Liver (tissue), 9 donors: ENCODE results near the gene CFAP65. TPM values are rescaled to one million over a fixed set of nuclear protein-coding genes. Genes with fewer than 3 reads are reported as not detected.
A peak's percentile ranks its signal among the peaks of the same experiment; 100 is the strongest.

Source experiments
- DNase-seq: peaks from one replicate; pipeline ENCODE4 v3.0.0-alpha.2; 2017; ENCODE audit warnings: low spot score
- H3K27ac ChIP-seq, 2 donors: one replicate each; pipeline ENCODE4 v1.7.0; 2013; ENCODE audit warnings: inconsistent platforms in 2 of 2, low read length in 2 of 2, control low read depth in 1 of 2, low read depth in 1 of 2, mild to moderate bottlenecking in 1 of 2
- H3K27me3 ChIP-seq, 4 donors: one replicate each; pipeline versions ENCODE4 v1.6.1 to v1.7.0; 2013; ENCODE audit warnings: low read length in 3 of 4, inconsistent platforms in 1 of 4, mild to moderate bottlenecking in 1 of 4, moderate library complexity in 1 of 4; ENCODE audit not compliant: control insufficient read depth in 4 of 4, insufficient read depth in 4 of 4
- H3K36me3 ChIP-seq, 4 donors: one replicate each; pipeline versions ENCODE4 v1.6.1 to v1.7.0; 2013; ENCODE audit warnings: low read length in 3 of 4, mild to moderate bottlenecking in 3 of 4, low read depth in 1 of 4, moderate library complexity in 1 of 4; ENCODE audit not compliant: control insufficient read depth in 4 of 4, insufficient read depth in 3 of 4
- H3K4me1 ChIP-seq, 4 donors: one replicate each; pipeline versions ENCODE4 v1.6.1 to v1.7.0; 2013; ENCODE audit warnings: low read length in 3 of 4, mild to moderate bottlenecking in 3 of 4, moderate library complexity in 1 of 4; ENCODE audit not compliant: control insufficient read depth in 4 of 4, insufficient read depth in 4 of 4
- H3K4me3 ChIP-seq, 3 donors: one replicate each; pipeline versions ENCODE4 v1.6.1 to v1.7.0; 2013; ENCODE audit warnings: low read length in 3 of 3, control low read depth in 1 of 3, low read depth in 1 of 3, mild to moderate bottlenecking in 1 of 3
- H3K9ac ChIP-seq, 2 donors: one replicate each; pipeline ENCODE4 v1.7.0; 2013; ENCODE audit warnings: low read length in 2 of 2, mild to moderate bottlenecking in 2 of 2, moderate library complexity in 2 of 2, control low read depth in 1 of 2, low read depth in 1 of 2
- H3K9me3 ChIP-seq, 4 donors: one replicate each; pipeline versions ENCODE4 v1.6.1 to v1.7.0; 2013; ENCODE audit warnings: low read length in 3 of 4; ENCODE audit not compliant: control insufficient read depth in 4 of 4
- CTCF ChIP-seq: fragments of 150-350 bp; IDR thresholded peaks from 2 replicates; pipeline ENCODE4 v1.5.1; 2017; ENCODE audit warnings: improper control_type of control experiment, low read depth, low read length; ENCODE audit not compliant: missing input control
- FOXA1 ChIP-seq: IDR thresholded peaks from 2 replicates; pipeline ENCODE4 v1.6.1; 2016; ENCODE audit warnings: antibody characterized with exemption
- FOXA2 ChIP-seq: IDR thresholded peaks from 2 replicates; pipeline ENCODE4 v1.6.1; 2016; ENCODE audit warnings: antibody characterized with exemption
- GABPA ChIP-seq, 2 donors: IDR thresholded peaks in 1 of 2; conservative IDR thresholded peaks in 1 of 2; 2 replicates each; pipeline ENCODE4 v1.6.1; 2016; ENCODE audit warnings: antibody characterized with exemption in 2 of 2, mild to moderate bottlenecking in 1 of 2, moderate library complexity in 1 of 2
- HNF4G ChIP-seq: IDR thresholded peaks from 2 replicates; pipeline ENCODE4 v1.6.1; 2016; ENCODE audit warnings: antibody characterized with exemption
- JUND ChIP-seq, 2 donors: IDR thresholded peaks; 2 replicates each; pipeline ENCODE4 v1.6.1; 2016; ENCODE audit warnings: antibody characterized with exemption in 2 of 2
- NR2F2 ChIP-seq: IDR thresholded peaks from 2 replicates; pipeline ENCODE4 v1.6.1; 2016; ENCODE audit warnings: antibody characterized with exemption
- RAD21 ChIP-seq, 2 donors: IDR thresholded peaks; 2 replicates each; pipeline ENCODE4 v1.6.1; 2016; ENCODE audit warnings: antibody characterized with exemption in 2 of 2, mild to moderate bottlenecking in 2 of 2
- RXRA ChIP-seq, 2 donors: IDR thresholded peaks; 2 replicates each; pipeline ENCODE4 v1.6.1; 2017 to 2018; ENCODE audit warnings: antibody characterized with exemption in 2 of 2, mild to moderate bottlenecking in 1 of 2
- SP1 ChIP-seq: IDR thresholded peaks from 2 replicates; pipeline ENCODE4 v1.6.1; 2018; ENCODE audit warnings: antibody characterized with exemption, mild to moderate bottlenecking
- TAF1 ChIP-seq: conservative IDR thresholded peaks from 2 replicates; pipeline ENCODE4 v1.6.1; 2016; ENCODE audit warnings: antibody characterized with exemption, mild to moderate bottlenecking
- YY1 ChIP-seq: IDR thresholded peaks from 2 replicates; pipeline ENCODE4 v1.6.1; 2016; ENCODE audit warnings: antibody characterized with exemption, mild to moderate bottlenecking
- WGBS: extraction: QIAGEN DNeasy Blood & Tissue Kit; methylation state at CpG from one replicate; pipeline ENCODE4 v1.1.7; 2013; 5-methylcytosine and 5-hydroxymethylcytosine counted together
- polyA plus RNA-seq, 2 donors: library from polyadenylated mRNA; stranded (reverse) in 1 of 2; unstranded in 1 of 2; fragments of 200-250 nt in 1 of 2; fragments of >200 nt in 1 of 2; fragmentation: Nextera tagmentation in 1 of 2; extraction: Ambion mirVana in 1 of 2; gene quantifications; one replicate each; pipeline versions ENCODE4 v1.2.1 to v1.2.3, GENCODE V29; 2013 to 2015
- total RNA-seq, 2 donors: library from RNA; depleted of rRNA; stranded (reverse); fragments of >200 nt; gene quantifications; one replicate each; pipeline ENCODE4 v1.2.3, GENCODE V29; 2014
- TF ChIP-seq, protein P1 (sequence below): IDR thresholded peaks from 2 replicates; pipeline ENCODE4 v1.6.1; 2016; ENCODE audit warnings: antibody characterized with exemption
- TF ChIP-seq, protein P2 (sequence below): IDR thresholded peaks from 2 replicates; pipeline ENCODE4 v1.6.1; 2016; ENCODE audit warnings: antibody characterized with exemption
- TF ChIP-seq, protein P3 (sequence below): IDR thresholded peaks from 2 replicates; pipeline ENCODE4 v1.6.1; 2016; ENCODE audit warnings: antibody characterized with exemption, mild to moderate bottlenecking
- TF ChIP-seq, protein P4 (sequence below): IDR thresholded peaks from 2 replicates; pipeline ENCODE4 v1.6.1; 2016; ENCODE audit warnings: antibody characterized with exemption
- donor health status: healthy.
- donor health status: healthy.
- donor health status: healthy.
- donor health status: healthy.
- donor health status: healthy.

Gene CFAP65
- total and polyA plus RNA-seq, 4 donors: not detected

DNA sequence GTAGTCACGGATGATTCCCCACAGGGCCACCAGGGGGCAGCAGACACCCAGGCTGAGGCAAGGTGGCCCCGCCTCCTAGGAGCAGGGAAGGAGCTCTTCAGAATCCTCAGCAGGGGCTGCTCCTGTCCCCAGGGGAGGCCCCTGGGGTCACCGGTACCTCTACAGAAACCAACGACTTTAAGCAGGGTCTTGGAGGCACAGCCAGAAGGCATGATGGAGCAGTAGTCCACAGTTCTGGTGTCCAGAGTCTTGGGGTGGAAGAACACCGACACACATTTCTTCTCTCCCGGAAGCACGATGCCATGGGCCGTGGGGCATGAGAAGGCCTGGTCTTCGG, 11.5 kb downstream of the CFAP65 start:
- Histone ChIP-seq H3K27ac (no peak overlapping the region), H3K9ac (no peak overlapping the region), H3K4me1 (no peaks in the 10 kb centered on the region), H3K9me3 (no peaks in the 10 kb centered on the region), H3K27me3 (no peaks in the 10 kb centered on the region), H3K36me3 (no peaks in the 10 kb centered on the region), H3K4me3 (no peak overlapping the region)
- peak; percentile 85 for DNase-seq
- WGBS: 35% methylated on average over 9 of the region's 9 CpGs
- TF ChIP-seq, protein P1, sequence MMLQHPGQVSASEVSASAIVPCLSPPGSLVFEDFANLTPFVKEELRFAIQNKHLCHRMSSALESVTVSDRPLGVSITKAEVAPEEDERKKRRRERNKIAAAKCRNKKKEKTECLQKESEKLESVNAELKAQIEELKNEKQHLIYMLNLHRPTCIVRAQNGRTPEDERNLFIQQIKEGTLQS: no peak
- TF ChIP-seq JUND (IDR thresholded peaks at IDR 0.05) (no peak), GABPA (IDR thresholded peaks at IDR 0.05 in 1 of 2, conservative IDR thresholded peaks at IDR 0.05 in 1 of 2) (no peak), HNF4G (no peak), YY1 (no peak), FOXA1 (no peak), FOXA2 (no peak), CTCF (peak; percentile 97), RXRA (IDR thresholded peaks at IDR 0.05) (no peak), RAD21 (IDR thresholded peaks at IDR 0.05) (peak; percentile 90 to 94), NR2F2 (no peak), TAF1 (no peak), SP1 (no peak)
- TF ChIP-seq, protein P2, sequence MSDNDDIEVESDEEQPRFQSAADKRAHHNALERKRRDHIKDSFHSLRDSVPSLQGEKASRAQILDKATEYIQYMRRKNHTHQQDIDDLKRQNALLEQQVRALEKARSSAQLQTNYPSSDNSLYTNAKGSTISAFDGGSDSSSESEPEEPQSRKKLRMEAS: no peak
- TF ChIP-seq, protein P3, sequence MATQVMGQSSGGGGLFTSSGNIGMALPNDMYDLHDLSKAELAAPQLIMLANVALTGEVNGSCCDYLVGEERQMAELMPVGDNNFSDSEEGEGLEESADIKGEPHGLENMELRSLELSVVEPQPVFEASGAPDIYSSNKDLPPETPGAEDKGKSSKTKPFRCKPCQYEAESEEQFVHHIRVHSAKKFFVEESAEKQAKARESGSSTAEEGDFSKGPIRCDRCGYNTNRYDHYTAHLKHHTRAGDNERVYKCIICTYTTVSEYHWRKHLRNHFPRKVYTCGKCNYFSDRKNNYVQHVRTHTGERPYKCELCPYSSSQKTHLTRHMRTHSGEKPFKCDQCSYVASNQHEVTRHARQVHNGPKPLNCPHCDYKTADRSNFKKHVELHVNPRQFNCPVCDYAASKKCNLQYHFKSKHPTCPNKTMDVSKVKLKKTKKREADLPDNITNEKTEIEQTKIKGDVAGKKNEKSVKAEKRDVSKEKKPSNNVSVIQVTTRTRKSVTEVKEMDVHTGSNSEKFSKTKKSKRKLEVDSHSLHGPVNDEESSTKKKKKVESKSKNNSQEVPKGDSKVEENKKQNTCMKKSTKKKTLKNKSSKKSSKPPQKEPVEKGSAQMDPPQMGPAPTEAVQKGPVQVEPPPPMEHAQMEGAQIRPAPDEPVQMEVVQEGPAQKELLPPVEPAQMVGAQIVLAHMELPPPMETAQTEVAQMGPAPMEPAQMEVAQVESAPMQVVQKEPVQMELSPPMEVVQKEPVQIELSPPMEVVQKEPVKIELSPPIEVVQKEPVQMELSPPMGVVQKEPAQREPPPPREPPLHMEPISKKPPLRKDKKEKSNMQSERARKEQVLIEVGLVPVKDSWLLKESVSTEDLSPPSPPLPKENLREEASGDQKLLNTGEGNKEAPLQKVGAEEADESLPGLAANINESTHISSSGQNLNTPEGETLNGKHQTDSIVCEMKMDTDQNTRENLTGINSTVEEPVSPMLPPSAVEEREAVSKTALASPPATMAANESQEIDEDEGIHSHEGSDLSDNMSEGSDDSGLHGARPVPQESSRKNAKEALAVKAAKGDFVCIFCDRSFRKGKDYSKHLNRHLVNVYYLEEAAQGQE: no peak
- TF ChIP-seq, protein P4, sequence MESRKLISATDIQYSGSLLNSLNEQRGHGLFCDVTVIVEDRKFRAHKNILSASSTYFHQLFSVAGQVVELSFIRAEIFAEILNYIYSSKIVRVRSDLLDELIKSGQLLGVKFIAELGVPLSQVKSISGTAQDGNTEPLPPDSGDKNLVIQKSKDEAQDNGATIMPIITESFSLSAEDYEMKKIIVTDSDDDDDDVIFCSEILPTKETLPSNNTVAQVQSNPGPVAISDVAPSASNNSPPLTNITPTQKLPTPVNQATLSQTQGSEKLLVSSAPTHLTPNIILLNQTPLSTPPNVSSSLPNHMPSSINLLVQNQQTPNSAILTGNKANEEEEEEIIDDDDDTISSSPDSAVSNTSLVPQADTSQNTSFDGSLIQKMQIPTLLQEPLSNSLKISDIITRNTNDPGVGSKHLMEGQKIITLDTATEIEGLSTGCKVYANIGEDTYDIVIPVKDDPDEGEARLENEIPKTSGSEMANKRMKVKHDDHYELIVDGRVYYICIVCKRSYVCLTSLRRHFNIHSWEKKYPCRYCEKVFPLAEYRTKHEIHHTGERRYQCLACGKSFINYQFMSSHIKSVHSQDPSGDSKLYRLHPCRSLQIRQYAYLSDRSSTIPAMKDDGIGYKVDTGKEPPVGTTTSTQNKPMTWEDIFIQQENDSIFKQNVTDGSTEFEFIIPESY: no peak
